G401.6 (cell line): ENCODE data around the gene ARHGEF4.

Experiments
- FAIRE-seq: peaks from 2 replicates; lab custom pipeline; 2012; peaks lifted over from hg19 to GRCh38; lab: Jason Lieb, UNC

Gene ARHGEF4

DNA sequence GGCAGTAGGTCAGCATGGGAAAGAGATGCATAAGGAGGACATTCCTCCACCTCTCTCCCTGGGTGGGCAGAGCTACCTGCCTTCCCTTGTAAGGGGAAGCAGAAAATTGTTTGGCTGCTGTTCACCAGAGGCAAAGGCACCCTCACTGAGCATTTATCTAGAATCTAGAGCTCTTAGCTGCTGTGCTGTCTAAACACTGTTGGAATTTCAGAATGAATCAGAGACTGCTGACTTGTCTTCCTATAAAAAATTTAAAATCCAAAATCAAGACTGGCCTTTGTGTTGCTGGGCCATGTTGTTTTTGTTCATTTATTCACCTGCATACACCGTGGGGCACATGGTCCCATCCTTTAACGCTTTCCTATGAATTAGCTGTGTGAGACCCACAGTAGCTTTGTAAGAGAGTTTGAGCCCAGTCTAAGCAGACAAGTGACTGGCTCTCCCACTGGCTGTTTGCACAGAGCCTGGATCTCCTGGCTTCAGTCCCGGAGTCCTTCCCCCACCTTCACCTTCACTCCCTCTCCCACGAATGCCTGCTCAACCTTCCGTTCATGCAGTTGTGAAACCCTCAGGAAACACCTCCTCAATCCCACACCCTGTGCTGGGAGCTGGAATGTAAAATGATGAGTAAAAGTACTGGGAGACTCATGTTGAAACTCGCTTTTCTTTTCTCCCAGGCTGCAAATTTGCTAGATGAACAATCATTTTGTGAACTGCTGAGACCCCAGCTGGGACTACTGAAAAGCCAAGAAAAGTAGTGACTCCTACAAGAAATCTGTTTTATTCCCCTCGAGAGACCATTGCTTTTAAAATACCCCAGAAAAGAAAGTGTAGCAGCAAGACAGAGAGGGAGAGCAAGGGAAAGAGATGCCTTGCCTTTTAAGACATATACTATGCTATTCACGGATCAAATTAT lies 180.4 kb downstream of the ARHGEF4 start:
- FAIRE-seq, result no peak

DNA sequence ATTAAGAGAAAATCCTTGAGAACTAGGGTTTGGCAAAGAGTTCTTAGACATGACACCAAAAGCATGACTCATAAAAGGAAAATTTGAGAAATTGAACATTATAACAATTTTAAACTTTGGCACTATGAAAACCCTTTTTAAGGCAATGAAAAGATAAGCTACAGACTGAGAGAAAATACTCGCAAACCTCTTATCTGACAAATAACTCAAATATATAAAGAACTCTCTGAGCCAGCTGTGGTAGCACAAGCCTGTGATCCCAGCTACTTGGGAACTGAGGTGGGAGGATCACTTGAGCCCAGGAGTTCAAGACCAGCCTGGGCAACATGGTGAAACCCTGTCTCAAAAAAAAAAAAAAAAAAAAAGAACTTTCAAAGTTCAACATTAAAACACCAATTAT lies 186.0 kb downstream of the ARHGEF4 start:
- FAIRE-seq, result no peak

GRCh38 chr2:131023758-131024157 lies 187.0 kb downstream of the ARHGEF4 start:
- no peak for FAIRE-seq

DNA sequence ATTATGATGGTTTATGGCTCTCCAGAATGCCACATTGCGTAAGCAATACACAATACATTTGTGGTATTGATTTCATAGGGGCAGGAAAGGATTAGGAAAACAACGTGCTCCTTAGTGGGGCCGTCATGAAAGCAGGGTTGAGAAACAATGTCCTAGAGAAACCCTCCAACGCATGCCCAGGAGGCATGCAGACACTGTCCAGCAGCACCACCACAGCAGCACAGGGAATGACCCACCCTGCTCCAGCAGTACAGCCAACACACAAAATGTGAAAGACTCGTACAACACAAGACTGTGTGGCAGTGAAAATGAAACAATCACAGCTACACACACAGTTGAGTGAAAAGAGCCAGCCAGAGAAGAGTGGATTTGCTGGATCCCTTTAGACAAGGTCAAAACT lies 190.2 kb downstream of the ARHGEF4 start:
- no peak for FAIRE-seq

GRCh38 chr2:131027566-131028528 lies 191.1 kb downstream of the ARHGEF4 start:
- no peak for FAIRE-seq

- FAIRE-seq, result no peak
These were observed 193.1 kb downstream of the ARHGEF4 start for GRCh38 chr2:131029812-131030211.

DNA sequence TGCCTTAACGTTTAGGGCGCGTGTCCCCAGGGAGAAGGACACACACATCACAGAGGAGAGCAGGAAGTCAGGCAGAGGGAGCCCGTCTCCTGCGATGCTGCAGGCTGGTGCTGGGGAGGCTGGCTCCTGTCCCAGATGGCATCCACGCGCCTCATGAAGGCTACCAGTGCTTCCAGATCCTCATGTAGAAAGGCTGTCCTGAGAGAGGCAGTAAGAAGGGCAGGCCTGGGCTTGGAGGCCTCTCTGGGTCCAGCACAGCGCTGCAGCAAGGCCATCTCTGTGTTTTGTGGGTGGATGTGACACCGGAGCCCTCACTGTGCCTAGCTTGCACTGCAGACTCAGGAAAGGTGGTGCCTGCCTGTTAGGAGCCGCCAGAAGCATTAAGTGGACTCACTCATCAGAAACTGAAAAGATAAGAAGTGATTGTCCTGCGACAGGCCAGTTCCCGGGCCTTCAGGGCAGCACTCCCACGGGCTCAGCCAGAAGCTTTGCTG lies 193.8 kb downstream of the ARHGEF4 start:
- FAIRE-seq, result no peak

DNA sequence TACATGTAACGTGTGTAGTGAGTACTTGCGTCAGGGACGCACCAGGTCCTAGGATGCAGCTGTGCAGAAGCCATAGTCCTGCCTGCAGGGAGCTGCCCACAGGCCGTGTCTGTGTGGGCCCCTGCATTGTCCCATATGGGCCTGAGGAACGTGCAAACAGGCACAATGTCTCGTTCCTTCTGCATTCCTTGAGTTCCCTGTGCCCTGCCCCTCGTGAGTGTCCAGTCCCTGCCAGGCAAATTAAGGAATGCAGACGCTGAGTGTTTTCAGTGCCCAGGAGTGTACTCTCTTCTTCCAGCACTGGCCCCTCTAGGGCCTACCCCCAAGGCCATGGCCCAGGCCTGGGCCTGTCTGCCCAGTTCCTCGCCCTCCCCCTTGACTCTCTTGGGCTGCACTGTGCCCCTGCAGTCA lies 194.7 kb downstream of the ARHGEF4 start:
- FAIRE-seq, result no peak

- no peak for FAIRE-seq
These were observed 195.2 kb downstream of the ARHGEF4 start for GRCh38 chr2:131031875-131032274.

DNA sequence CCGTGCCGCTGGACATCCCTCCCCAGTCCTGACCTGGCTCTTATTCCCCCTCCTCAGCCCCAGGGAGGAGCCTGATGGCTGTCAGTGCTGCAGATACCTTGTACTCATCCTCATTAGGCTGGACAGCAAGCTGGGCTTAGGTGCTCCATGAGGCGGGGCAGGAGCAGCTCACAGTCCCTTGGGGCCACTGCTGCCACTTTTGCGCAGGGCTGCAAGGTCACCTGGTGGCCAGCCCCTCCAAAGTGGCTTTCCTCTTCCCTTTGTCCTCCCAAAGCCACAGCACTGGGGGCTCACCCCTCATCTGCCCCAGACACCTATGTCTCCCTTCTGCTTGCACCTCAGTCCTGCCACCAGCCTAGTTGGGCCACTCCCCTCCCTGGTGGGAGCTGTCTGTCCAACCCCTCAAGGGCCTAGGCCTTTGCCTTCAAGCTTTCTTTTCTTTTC lies 195.7 kb downstream of the ARHGEF4 start:
- FAIRE-seq, result no peak

DNA sequence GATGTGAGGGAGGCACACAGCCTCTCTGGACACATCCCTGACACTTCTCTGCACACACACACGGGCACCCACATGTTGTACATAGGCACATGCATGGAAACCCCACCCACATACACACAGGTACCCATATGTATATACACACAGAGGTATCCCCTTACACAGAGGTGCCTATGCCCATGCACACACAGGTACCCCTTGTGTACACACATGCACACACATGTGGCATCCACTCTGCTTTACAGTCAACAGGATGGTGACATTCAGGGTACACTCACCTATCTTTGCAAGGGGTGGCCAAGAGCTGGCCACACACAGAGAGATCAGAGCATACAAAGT lies 197.0 kb downstream of the ARHGEF4 start:
- FAIRE-seq, result no peak

- no peak for FAIRE-seq
These were observed 197.7 kb downstream of the ARHGEF4 start for GRCh38 chr2:131034122-131035051.

DNA sequence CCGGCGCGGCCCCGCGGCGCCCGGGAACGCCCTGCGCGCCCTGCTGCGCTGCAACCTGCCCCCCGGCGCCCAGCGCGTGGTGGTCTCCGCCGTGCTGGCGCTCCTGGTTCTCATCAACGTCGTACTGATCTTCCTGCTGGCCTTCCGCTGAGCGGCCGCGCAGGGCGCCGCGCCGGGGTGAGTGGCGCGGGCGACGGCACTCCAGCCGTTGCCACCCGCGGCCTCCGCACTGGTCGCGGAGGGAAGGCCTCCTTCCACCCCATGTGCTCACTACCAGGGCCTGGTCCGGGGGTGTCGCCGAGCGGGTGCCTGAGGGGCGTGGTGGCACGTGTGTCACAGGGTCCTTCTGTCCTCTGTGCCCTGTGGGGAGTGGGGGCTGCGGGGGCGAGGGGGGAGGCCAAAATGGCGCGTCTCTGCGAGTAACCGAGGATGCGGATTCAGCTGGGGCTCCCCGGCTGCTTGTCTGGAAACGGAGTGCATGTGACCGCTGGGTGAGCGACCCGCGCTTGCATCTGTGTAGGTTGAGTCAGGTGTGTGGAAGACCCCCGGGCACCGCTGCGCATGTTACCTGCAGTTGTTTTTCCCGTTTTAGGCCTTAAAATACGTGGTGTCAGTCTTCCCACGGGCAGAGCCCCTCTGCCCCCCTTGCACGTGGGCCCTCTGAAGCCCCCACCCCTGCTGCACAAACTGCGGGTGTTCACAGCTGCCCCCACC lies 198.6 kb downstream of the ARHGEF4 start:
- no peak for FAIRE-seq

GRCh38 chr2:131035826-131036231 lies 199.1 kb downstream of the ARHGEF4 start:
- FAIRE-seq, result no peak

GRCh38 chr2:131036269-131036668 lies 199.6 kb downstream of the ARHGEF4 start:
- FAIRE-seq, result no peak

DNA sequence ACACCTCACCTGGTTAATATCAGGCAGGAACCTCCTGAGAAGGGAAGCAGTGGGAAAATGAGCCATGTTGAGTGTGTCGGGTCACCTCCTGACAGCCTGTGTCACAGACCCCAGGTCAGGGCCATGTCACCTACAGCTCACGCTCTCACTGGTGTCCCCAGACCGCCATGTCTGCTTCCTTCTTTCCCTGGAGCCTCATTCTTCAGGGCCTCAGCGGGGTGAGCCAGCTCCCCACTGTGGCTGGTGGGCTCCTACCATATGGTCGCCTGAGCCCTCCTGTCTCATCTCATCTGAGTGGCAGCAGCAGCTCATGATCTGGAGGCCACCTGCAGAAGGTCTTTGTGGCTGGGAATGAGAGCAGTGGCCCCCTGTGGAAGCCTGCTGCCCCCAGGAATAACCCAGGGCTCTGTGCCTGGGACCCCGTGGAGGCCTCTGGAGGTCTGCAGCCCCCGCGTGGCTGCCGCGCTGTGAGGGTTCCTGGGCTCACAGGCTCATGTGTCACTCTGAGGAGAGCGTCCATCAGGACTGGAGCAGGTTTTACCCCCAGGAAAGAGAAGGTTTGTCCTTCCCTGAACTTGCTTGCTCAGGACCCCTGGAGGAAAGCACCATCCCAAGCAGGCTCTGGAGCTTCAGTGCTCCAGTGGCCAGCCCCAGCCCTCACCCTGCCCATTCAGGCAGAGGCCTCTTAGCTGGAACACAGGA lies 200.1 kb downstream of the ARHGEF4 start:
- no peak for FAIRE-seq

- no peak for FAIRE-seq
These were observed 200.9 kb downstream of the ARHGEF4 start for GRCh38 chr2:131037398-131038257.

- no peak for FAIRE-seq
These were observed 201.8 kb downstream of the ARHGEF4 start for GRCh38 chr2:131038258-131039100.

GRCh38 chr2:131039101-131039440 lies 202.4 kb downstream of the ARHGEF4 start:
- FAIRE-seq, result no peak
